Hematopoietic multipotent progenitor cell treated with erythropoietin and hydrocortisone succinate and interleukin-3 and kit ligand, for 15 days (in vitro differentiated cells): Measurements from ENCODE around the gene KDM4F.

Experiments
- DNase-seq: peaks from one replicate; pipeline ENCODE4 v3.0.0-alpha.2; 2015; ENCODE audit warnings: low spot score

The KDM4F gene

GRCh38 chr11:95065336-95065735 lies 16.1 kb downstream of the KDM4F start:
- DNase-seq: no peak

- DNase-seq: no peak
Observed at GRCh38 chr11:95066716-95067038, 17.5 kb downstream of the KDM4F start, which contains the start of gene SRSF8. Gene SRSF8, plus strand, starts transcription at chr11:95066919. Its CDS starts 308 bp downstream, at chr11:95067227.

GRCh38 chr11:95067039-95067840 lies 18.0 kb downstream of the KDM4F start:
- peak; percentile 84 for DNase-seq

GRCh38 chr11:95067841-95068219 lies 18.6 kb downstream of the KDM4F start:
- peak; percentile 56 for DNase-seq

- peak; percentile 79 for DNase-seq
Observed at GRCh38 chr11:95068549-95068948, 19.3 kb downstream of the KDM4F start.

GRCh38 chr11:95070471-95070870 lies 21.2 kb downstream of the KDM4F start:
- DNase-seq: peak; percentile 7

GRCh38 chr11:95072948-95073347 lies 23.7 kb downstream of the KDM4F start:
- no peak for DNase-seq

- DNase-seq: peak; percentile 82
Observed at GRCh38 chr11:95074792-95075563, 25.8 kb downstream of the KDM4F start.

- no peak for DNase-seq
Observed at GRCh38 chr11:95076416-95076815, 27.2 kb downstream of the KDM4F start.

- DNase-seq: no peak
Observed at GRCh38 chr11:95076981-95077380, 27.8 kb downstream of the KDM4F start.

GRCh38 chr11:95078526-95078925 lies 29.3 kb downstream of the KDM4F start:
- DNase-seq: no peak

- DNase-seq: no peak
Observed at GRCh38 chr11:95081010-95081409, 31.8 kb downstream of the KDM4F start.

- no peak for DNase-seq
Observed at GRCh38 chr11:95081412-95081811, 32.2 kb downstream of the KDM4F start.

- no peak for DNase-seq
Observed at GRCh38 chr11:95082576-95083001, 33.4 kb downstream of the KDM4F start.

- no peak for DNase-seq
Observed at GRCh38 chr11:95084509-95084908, 35.3 kb downstream of the KDM4F start.

GRCh38 chr11:95085117-95085816 lies 36.0 kb downstream of the KDM4F start:
- DNase-seq: no peak

GRCh38 chr11:95086151-95086550 lies 36.9 kb downstream of the KDM4F start:
- DNase-seq: no peak

- peak; percentile 62 for DNase-seq
Observed at GRCh38 chr11:95086836-95087570, 37.8 kb downstream of the KDM4F start.

GRCh38 chr11:95088946-95089619 lies 39.9 kb downstream of the KDM4F start:
- peak; percentile 26 for DNase-seq

- peak; percentile 89 for DNase-seq
Observed at GRCh38 chr11:95089620-95090542, 40.7 kb downstream of the KDM4F start, which contains the start of gene ENDOD1. Gene ENDOD1, plus strand, starts transcription at chr11:95089846. Its CDS starts 82 bp downstream, at chr11:95089928.
